ENCODE results near the gene PPIAL4G.
"Not testable (repeated sequence)": the region's sequence is repeated elsewhere in the genome, so short reads cannot be mapped to it uniquely, and the experiment has no call there.

The PPIAL4G gene

DNA sequence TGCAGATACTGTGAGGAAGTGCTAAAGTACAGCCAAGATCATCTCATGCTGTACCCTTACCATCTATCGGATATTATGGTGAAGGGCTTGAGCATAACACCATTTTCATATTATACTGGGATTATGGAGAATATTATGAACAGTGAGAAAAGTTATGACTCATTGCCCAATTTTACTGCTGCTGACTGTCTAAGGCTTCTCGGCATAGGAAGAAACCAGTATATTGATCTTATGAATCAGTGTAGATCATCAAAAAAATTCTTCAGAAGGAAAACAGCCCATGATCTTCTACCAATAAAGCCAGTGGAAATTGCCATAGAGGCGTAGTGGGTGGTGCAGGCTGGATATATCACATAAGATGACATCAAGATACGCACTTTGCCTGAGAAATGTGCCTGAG is 47.7 kb downstream of the PPIAL4G start:
- no peak for TF ChIP-seq CTCF (IDR thresholded peaks at IDR 0.05; ENCODE audit: low read depth, low read length)
- no peak for DNase-seq (ENCODE audit: extremely low read depth, low read depth)

GRCh38 chr1:148434832-148435231 is 48.3 kb downstream of the PPIAL4G start:
- DNase-seq (ENCODE audit: extremely low read depth, low read depth) = no peak
- no peak for TF ChIP-seq CTCF (IDR thresholded peaks at IDR 0.05; ENCODE audit: low read depth, low read length)

- DNase-seq (ENCODE audit: extremely low read depth, low read depth) = not testable (repeated sequence)
Observed at GRCh38 chr1:148432916-148433317, 50.2 kb downstream of the PPIAL4G start.

All from AG09319 (cell line).